HEK293T (cell line): Measurements from ENCODE around the gene IL7R.

Experiments used
- CTCF ChIA-PET: fragments of 350-600 bp; formaldehyde crosslinking; extraction: SDS; loops from one replicate; lab custom pipeline; 2021; ENCODE audit warnings: antibody characterized with exemption, inconsistent platforms; lab: Yijun Ruan, JAX
- POLR2A ChIA-PET: fragments of 350-600 bp; formaldehyde crosslinking; extraction: SDS; loops from one replicate; lab custom pipeline; 2020; ENCODE audit warnings: antibody characterized with exemption, inconsistent platforms; lab: Yijun Ruan, JAX
- DNase-seq: peaks from one replicate; pipeline ENCODE4 v3.0.0; 2012; ENCODE audit warnings: mixed read lengths; ENCODE audit errors: extremely low spot score
- ARNT ChIP-seq: fragments of 450-650 bp; IDR thresholded peaks from 2 replicates; pipeline ENCODE4 v1.6.1; 2017; ENCODE audit warnings: mild to moderate bottlenecking
- BHLHE40 ChIP-seq: fragments of 450-650 bp; IDR thresholded peaks from 2 replicates; pipeline ENCODE4 v1.6.1; 2016; ENCODE audit warnings: mild to moderate bottlenecking, moderate library complexity, borderline replicate concordance
- CTBP1 ChIP-seq: fragments of 450-650 bp; IDR thresholded peaks from 2 replicates; pipeline ENCODE4 v1.6.1; 2016; ENCODE audit warnings: borderline replicate concordance
- ELF4 ChIP-seq: fragments of 450-650 bp; IDR thresholded peaks from 2 replicates; pipeline ENCODE4 v1.6.1; 2017; ENCODE audit warnings: antibody characterized with exemption
- FOXA1 ChIP-seq: fragments of 450-650 bp; IDR thresholded peaks from 2 replicates; pipeline ENCODE4 v1.6.1; 2016; ENCODE audit warnings: mild to moderate bottlenecking
- FOXK2 ChIP-seq: fragments of 450-650 bp; IDR thresholded peaks from 2 replicates; pipeline ENCODE4 v1.6.1; 2016; ENCODE audit warnings: mild to moderate bottlenecking
- FOXM1 ChIP-seq: fragments of 450-650 bp; IDR thresholded peaks from 2 replicates; pipeline ENCODE4 v1.6.1; 2017; ENCODE audit warnings: mild to moderate bottlenecking, borderline replicate concordance
- HDGF ChIP-seq: fragments of 450-650 bp; IDR thresholded peaks from 2 replicates; pipeline ENCODE4 v1.6.1; 2017; ENCODE audit warnings: antibody characterized with exemption, borderline replicate concordance
- L3MBTL2 ChIP-seq: fragments of 450-650 bp; conservative IDR thresholded peaks from 2 replicates; pipeline ENCODE4 v1.6.1; 2016; ENCODE audit warnings: mild to moderate bottlenecking
- LEF1 ChIP-seq: fragments of 450-650 bp; IDR thresholded peaks from 2 replicates; pipeline ENCODE4 v1.6.1; 2017; ENCODE audit warnings: mild to moderate bottlenecking, borderline replicate concordance
- NFRKB ChIP-seq: fragments of 450-650 bp; IDR thresholded peaks from 2 replicates; pipeline ENCODE4 v1.6.1; 2016; ENCODE audit warnings: mild to moderate bottlenecking, moderate library complexity
- SP1 ChIP-seq: fragments of 450-650 bp; IDR thresholded peaks from 2 replicates; pipeline ENCODE4 v1.6.1; 2017
- SUZ12 ChIP-seq: fragments of 450-650 bp; IDR thresholded peaks from 2 replicates; pipeline ENCODE4 v1.6.1; 2016; ENCODE audit warnings: mild to moderate bottlenecking
- TARDBP ChIP-seq: fragments of 450-650 bp; IDR thresholded peaks from 2 replicates; pipeline ENCODE4 v1.6.1; 2016
- ZNF384 ChIP-seq: fragments of 450-650 bp; IDR thresholded peaks from 2 replicates; pipeline ENCODE4 v1.6.1; 2016
- TF ChIP-seq, protein P1 (sequence below): fragments of 450-650 bp; IDR thresholded peaks from 2 replicates; pipeline ENCODE4 v1.6.1; 2016

The IL7R gene

DNA sequence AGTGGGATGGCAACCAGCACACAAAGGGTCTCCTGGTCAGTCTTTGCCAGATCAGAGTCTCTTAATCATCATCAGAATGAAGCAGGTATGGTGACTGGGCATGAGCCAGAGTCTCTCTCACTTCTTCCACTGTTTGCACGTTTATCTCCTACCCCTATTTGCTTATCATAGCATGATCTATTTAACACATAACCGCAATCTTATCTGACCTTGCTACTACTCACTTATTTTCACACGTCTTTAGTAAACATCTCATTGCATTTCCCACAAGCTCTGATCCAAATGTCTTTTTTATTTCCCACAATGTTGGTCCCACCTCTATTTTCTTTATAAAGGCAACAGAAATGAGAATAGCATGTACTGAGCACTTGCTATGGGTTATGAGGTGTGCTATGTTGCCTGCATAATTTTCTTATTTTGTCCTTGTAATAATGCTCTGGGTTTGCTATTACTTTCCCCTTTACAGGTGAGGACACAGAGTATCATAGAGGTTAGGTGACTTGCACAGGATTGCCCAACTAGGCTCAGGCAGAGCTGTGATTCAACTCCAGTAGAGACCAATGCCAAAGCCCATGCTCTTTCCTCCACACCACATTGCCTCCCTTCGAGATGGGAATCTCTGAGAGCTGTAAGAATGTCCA is 39.7 kb upstream of the IL7R start:
- DNase-seq = no peak
- ChIA-PET POLR2A (no interaction called here), CTCF (interaction anchor here (0.6 kb wide), 1 partner anchor 56 kb away, joined by 3 read pairs; no protein-coding TSS in a partner anchor)
- TF ChIP-seq ZNF384 (no peak), LEF1 (no peak), FOXK2 (no peak), SP1 (no peak), ARNT (no peak), SUZ12 (no peak), FOXA1 (no peak), NFRKB (no peak), ELF4 (no peak), TARDBP (no peak)
- TF ChIP-seq, protein P1, sequence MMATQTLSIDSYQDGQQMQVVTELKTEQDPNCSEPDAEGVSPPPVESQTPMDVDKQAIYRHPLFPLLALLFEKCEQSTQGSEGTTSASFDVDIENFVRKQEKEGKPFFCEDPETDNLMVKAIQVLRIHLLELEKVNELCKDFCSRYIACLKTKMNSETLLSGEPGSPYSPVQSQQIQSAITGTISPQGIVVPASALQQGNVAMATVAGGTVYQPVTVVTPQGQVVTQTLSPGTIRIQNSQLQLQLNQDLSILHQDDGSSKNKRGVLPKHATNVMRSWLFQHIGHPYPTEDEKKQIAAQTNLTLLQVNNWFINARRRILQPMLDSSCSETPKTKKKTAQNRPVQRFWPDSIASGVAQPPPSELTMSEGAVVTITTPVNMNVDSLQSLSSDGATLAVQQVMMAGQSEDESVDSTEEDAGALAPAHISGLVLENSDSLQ = no peak

DNA sequence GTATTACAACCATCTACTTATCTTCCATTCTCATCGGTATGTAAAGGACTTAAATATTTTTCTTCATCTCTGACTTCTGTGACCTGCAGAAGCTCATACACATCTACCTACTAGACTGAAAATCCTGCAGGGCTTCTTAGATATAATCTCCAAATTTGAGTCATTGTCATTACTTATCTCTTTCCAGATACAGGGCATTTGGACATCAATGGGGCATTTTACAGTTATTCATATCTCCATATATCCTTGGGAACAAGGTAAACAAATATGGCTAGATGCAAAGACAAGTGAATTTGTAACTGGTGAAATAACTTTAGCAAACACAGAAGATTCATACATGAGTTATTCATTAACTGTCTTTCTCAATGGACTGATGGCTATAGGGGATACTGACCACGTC is 37.7 kb upstream of the IL7R start:
- ChIA-PET POLR2A (no interaction called here), CTCF (no interaction called here)
- TF ChIP-seq L3MBTL2 (no peak), ELF4 (no peak), NFRKB (no peak), BHLHE40 (no peak)
- no peak for DNase-seq

DNA sequence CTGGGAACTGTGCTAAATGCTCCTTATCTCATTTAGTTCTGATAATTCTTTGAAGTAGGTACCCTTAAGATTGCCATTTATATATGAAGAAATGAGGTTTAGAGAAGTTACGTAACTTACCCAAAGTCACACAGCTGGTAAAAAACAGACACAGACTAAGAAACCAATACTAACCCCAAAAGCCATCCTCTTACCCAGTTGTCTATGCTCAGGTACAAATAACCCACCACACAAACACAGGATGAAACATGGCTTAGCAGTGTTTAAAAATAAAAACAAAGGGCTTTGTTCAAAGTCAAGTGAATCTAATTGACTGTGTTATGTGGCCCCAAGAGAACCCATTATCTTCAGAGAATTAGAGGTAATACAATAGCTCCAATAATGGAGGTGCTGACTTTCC is 37.0 kb upstream of the IL7R start:
- POLR2A ChIA-PET = no interaction called here
- TF ChIP-seq SP1 = no peak
- no peak for TF ChIP-seq LEF1
- no peak for TF ChIP-seq CTBP1
- TF ChIP-seq BHLHE40 = no peak
- TF ChIP-seq ZNF384 = no peak
- TF ChIP-seq, protein P1 = no peak
- no peak for TF ChIP-seq FOXM1
- no peak for TF ChIP-seq FOXA1
- no peak for TF ChIP-seq ELF4
- TF ChIP-seq L3MBTL2 = no peak
- TF ChIP-seq SUZ12 = no peak
- no peak for TF ChIP-seq TARDBP
- no peak for TF ChIP-seq FOXK2
- CTCF ChIA-PET = no interaction called here
- no peak for DNase-seq

DNA sequence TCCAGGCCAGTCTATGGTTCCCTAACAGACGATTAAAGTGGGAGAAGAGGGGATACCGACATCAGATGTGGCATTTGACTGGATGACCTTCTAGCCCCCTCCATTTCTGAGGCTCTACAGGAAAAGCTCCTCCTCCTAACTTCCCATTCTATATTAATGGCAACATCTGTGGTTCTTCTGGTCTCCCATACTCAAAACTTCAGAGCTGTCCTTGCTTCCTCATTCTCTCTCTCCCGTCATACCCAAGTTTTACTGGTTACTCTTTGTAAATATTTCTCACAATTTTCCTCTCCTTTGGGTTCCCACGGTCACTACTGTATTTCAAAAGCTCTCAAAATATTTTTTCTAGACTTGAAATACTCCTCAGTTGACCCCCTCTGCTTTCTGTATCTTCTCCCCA is 36.0 kb upstream of the IL7R start:
- TF ChIP-seq FOXK2 (no peak), LEF1 (no peak), ELF4 (no peak), L3MBTL2 (no peak), BHLHE40 (no peak), ZNF384 (no peak), TARDBP (no peak), SP1 (no peak), HDGF (no peak), SUZ12 (no peak), FOXA1 (no peak), NFRKB (no peak), ARNT (no peak), FOXM1 (no peak), CTBP1 (no peak)
- TF ChIP-seq, protein P1 = no peak
- ChIA-PET CTCF (no interaction called here), POLR2A (no interaction called here)
- no peak for DNase-seq

DNA sequence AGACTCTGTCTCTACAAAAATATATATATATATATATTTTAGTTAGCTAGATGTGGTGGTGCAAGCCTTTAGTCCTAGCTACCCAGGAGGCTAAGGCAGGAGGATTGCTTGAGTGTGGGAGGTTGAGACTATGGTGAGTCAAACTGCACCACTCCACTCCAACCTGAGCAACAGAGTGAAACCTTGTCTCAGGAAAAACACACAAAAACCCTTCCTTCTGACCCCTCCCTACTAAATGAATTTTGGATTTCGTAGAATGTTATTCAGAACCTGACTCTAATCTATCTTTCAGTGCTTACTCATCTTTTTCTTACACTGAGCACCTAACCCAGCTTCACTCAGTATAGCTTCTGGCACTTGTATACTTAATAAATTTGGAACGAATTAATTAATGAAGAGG is 35.2 kb upstream of the IL7R start:
- TF ChIP-seq FOXA1 (no peak), NFRKB (no peak), L3MBTL2 (no peak), ARNT (no peak), ELF4 (no peak), HDGF (no peak), FOXK2 (no peak), ZNF384 (no peak), SP1 (no peak), FOXM1 (no peak), LEF1 (no peak)
- TF ChIP-seq, protein P1 = no peak
- no peak for DNase-seq
- POLR2A ChIA-PET = no interaction called here
- CTCF ChIA-PET = interaction anchor here (1.0 kb wide), 1 partner anchor 8 kb away, joined by 3 read pairs; no protein-coding TSS in a partner anchor

DNA sequence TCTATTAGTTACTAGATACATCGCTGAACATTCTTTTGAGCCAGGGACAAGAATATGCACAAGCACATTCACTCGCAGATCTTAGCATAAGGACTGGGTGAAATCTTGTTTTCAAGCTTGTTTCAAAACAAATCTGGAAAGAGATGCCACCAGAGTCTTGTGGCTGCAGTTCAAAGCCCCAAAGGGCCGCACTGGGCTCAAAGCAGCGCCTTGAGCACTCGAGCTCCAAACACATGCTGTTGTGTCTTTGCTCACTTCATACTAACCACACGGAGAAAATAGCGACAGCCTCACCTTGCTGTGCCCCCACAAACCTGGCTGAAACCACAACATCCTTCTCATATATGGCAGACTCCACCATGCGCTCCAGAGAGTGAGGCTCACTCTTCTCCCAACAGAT is 34.2 kb upstream of the IL7R start:
- POLR2A ChIA-PET = no interaction called here
- TF ChIP-seq FOXM1 = no peak
- TF ChIP-seq, protein P1 = no peak
- no peak for TF ChIP-seq NFRKB
- no peak for TF ChIP-seq ZNF384
- TF ChIP-seq ARNT = no peak
- no peak for TF ChIP-seq TARDBP
- no peak for TF ChIP-seq L3MBTL2
- no peak for TF ChIP-seq BHLHE40
- no peak for TF ChIP-seq CTBP1
- TF ChIP-seq SUZ12 = no peak
- TF ChIP-seq HDGF = no peak
- no peak for TF ChIP-seq FOXA1
- TF ChIP-seq LEF1 = no peak
- CTCF ChIA-PET = interaction anchor here (0.7 to 1.0 kb wide), 3 partner anchors 9 to 1356 kb away, joined by 3 to 5 read pairs (median 3); no protein-coding TSS in a partner anchor
- DNase-seq = no peak
